ENCODE results near the gene COQ8B.

COQ8B gene

GRCh38 chr19:40690050-40690692 is 26.5 kb downstream of the COQ8B start, which contains the start of gene NUMBL:
TSS of gene NUMBL (minus strand) at chr19:40690651. CDS start at chr19:40690483, 168 bp downstream.
- DNase-seq = no peak

DNA sequence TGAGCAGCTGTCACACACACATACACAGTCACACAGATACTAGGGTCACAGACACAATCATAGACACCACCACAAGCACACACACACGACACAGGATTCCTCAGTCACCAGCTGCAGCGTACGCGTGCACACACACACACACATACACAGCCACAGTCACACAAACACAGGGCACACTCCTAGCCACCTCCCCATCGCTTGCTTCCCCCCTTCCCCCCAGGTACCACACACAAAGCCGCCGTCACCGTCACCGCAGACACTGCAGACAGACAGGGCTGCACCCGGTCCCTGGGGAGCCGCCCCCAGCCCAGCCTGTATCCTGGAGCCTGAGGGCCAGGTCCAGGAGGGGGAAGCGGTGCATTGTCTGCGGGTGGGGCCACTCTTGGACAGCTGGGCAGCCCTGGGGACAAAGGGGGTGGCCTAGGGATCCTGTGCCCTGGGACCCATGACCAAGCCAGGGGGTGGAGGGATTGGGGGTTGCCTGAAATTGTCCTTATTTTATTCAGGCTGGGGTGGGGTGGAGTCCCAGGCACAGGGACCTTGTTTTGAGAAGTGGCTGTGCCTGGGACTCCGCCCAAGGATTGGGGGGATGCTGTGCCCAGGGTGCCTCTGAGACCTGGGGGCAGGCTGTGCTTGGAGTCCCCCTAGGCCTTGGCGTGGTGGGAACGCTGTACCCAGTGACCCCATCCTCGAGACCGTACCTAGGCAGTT is 27.2 kb downstream of the COQ8B start:
- DNase-seq = no peak

GRCh38 chr19:40688987-40689338 is 27.7 kb downstream of the COQ8B start:
- no peak for DNase-seq

DNA sequence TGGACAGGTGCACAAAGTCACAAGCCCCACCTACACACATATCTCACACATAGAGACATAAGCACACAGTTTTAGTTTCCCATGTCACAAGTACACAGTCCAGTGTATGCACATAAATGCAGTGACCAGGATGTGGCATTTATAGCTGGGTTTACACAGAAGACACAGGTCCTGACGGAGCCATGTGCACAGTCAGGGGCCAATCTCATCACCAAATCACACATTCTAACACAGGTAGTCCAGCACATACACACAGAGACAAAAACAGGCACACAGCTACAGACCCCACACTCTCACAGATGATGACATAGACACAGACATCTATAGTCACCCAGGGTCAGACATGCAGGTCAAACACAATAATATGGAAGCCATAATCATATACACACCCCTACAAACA is 28.4 kb downstream of the COQ8B start:
- no peak for DNase-seq

DNA sequence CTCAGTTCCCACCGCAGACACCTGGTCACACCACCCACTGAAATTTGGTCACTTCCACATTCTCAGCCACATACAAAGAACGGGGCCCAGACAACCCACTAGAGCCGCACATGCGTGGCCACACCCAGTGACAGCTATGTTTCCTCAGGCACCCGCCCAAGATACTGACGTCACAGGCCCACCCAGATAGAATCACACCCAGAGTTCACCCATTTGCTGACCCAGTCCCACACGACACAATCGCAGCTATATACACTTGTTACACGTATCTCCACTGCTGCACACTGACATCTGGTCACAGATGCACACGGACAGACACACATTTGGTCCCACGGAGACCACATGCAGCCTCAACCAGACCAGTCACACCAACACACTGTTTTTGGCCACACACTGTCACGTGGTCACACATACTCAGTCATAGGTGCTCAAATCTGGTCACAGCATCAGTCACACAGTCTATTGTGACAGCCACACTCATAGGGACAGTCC is 29.1 kb downstream of the COQ8B start:
- DNase-seq = no peak

DNA sequence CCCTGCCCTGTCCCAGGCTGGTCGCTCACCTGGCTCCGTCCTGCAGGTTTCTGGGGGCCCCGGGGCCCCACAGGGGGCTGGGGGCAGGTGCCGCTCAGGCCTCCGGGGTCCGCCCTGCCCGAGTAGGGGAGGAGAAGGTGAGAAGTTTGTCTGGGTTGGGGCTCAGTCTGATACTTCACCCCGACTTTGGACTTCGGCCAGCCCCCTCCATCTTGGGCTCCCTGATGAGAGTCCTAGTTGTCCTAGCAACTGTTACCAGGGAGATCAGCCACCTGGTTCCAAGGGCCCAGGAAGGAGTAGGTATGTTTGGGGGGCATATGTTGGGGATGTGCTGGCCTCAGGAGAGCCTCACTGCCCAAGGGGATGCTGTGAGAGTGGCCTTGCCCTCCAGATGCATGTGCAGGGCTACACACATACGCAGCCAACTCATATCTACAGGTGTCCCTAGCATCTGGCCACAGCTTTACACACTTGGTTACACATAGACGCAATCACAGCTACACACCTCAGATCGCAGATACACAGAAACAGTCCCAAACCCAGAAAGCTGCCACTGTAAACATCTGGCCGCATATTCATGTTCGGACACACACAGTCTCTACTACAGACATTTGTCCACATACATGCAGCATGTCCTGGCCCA is 29.7 kb downstream of the COQ8B start:
- DNase-seq = no peak

DNA sequence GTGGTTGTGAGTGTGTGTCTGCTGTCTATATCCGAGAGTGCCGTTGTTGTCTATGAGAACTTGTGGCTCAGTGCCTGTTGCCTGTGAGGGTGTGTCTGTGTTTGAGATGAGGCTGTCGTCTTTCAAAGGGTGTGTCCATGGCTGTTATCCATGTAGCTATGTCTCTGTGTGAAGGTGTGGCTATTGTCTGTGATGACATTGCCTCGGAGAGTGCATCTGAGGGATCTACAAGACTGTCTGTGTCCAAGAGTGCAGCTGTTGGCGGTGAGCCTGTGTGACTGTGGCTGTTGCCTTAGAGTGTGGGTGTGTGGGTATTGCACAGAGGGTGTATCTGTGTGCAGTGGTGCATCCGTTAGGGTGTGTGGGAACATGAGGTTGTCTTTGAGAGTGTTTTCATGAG is 31.1 kb downstream of the COQ8B start:
- DNase-seq = no peak

- DNase-seq = no peak
Measured at GRCh38 chr19:40685016-40685526, 31.6 kb downstream of the COQ8B start.

GRCh38 chr19:40684280-40684679 is 32.4 kb downstream of the COQ8B start:
- no peak for DNase-seq

GRCh38 chr19:40683437-40683836 is 33.2 kb downstream of the COQ8B start:
- DNase-seq = no peak

GRCh38 chr19:40682431-40682964 is 34.2 kb downstream of the COQ8B start:
- no peak for DNase-seq

GRCh38 chr19:40681039-40681438 is 35.6 kb downstream of the COQ8B start:
- no peak for DNase-seq

DNA sequence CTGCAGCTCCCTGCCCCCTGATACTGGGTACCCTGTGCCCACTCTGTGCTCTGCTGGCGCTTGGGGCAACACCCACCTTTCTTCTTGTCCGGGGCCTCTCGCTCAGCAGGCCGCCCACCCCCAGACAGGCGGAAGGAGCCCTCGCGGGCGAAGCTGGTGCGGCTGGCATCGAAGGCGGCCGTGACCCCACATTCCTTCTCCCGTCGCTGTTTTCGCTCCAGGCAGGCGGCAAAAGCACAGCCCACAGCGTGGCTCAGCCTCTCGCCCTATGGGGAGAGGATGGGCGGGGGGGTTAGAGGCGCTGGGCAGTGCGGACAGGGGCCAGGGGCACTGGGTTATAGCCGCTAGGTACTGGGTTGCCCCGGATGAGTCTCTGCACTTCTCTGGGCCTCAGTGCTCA is 39.5 kb downstream of the COQ8B start:
- no peak for DNase-seq

DNA sequence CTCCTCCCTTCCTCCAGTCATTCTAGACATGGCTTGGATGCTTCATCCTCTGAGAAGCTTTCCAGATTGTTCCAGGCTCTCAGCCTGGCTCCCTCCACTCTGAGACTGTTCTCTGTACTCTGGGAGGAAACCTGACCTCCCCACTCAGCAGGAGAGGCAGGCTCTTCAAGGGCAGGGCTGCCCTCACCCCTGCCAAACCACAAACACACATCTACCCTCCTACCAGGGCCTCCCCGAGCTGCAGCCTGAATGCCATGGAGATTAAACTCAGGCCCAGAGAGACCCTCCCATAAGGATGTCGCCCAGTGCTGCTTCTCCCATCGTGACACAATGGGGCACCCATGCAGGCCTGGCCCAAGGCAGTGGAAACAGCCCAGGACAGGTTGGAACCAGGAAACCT is 42.4 kb downstream of the COQ8B start:
- no peak for DNase-seq

DNA sequence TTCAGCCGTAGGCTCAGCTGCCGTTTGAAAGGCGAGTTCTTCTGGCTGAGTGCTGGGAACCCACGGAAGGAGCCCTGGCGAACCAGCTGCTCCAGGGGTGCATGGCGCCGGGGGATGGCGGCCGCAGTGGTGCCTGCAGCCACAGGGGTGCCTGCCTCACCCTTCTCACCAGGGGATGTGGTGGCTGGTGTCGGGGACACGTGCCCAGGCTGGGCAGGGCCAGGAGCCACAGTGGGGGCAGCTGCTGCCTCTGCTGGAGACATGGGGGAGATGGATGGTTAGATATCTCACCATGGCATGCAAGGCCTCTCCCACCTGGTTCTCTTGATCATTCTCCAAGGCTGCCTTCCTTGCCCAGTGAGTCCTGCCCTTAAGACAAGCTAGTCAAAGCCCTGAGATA is 43.3 kb downstream of the COQ8B start:
- DNase-seq = no peak

DNA sequence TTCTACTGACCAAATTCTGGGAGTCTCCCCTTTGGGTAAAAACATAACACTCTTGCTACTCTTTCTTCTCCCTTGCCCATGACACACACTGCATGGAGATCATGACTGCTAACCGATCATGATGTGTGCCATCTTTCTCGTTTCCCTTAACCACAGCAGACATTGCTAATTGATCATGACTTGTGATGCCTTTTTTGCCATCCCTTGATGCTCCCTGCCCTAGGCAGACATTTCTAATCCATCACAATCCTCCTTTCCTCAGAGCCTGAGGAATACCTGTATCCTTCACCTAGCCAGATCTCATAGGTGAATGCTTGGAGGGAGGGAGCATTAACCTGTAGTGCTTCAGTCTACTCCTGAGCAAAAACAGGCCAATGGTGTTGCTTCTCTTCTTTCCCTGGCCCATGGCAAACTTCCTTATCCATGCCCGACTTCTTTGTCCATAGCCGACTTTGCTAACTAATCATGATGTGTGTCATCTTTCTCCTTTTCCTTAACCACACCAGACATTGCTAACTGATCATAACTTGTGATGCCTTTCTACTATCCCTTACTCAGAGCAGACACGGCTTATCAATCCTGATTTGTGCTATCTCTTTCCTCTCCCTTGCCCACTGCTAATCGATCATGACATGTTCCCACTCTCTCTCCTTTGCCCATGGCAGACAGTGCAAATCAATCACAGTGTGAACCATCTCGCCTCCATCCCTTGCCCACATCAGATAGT is 44.0 kb downstream of the COQ8B start:
- DNase-seq = no peak

- no peak for DNase-seq
Measured at GRCh38 chr19:40672038-40672437, 44.6 kb downstream of the COQ8B start.

GRCh38 chr19:40671404-40671803 is 45.3 kb downstream of the COQ8B start:
- no peak for DNase-seq

GRCh38 chr19:40668991-40669614 is 47.6 kb downstream of the COQ8B start:
- DNase-seq = no peak

DNA sequence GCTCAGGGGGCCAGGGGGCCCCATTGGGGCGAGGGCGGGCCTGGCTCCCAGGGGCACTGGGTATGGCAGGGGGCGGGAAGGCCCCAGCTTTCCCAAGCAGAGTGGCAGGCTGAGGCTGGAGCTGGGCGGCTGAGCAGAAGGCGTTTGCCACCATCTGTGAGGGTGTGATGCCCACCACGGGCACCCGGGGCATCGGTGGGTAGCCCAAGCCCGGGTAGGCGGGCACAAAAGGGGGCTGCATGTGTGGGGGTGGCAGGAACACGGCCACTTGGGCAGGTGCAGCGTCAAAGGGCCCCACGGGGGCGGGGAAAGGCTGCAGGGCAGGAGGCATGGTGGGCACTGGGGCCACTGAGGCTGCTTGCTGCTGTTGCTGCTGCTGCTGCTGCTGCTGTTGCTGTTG is 49.1 kb downstream of the COQ8B start:
- no peak for DNase-seq

DNA sequence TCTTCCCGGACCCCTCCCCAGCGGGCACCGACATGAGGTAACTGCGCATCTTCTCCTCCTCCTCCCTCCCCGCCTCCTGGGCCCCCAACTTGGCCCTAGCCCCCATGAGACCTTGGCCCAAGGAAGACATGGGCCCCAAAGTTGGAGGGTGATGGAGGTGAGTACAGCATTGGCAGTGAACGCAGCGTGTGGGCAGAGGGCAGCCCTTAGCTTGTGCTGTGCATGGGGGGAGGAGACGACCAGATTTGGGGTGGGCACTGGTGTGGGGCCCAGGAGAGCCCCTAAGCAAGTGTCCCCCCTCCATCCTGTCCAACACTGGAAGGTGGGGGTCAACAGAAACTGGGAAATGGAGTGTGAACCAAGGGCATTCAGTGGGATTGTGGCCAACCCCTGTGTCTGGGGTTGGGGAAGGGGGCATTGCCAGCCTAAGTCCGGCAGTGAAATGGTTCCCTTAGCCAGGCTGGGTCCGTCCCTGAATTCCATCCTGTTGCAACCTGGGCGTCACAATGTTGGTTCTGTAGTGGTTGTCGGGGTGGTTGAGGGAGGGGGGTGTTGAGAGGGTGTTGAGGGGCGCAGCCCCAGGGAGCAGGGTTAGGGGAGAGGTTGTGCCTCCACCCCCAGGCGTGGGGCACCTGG is 49.8 kb downstream of the COQ8B start:
- no peak for DNase-seq

All from stimulated activated CD4-positive, alpha-beta T cell treated with anti-CD3 and anti-CD28 coated beads, Interleukin-4, amount 100 ng/mL, for 4 hours (primary cell).